Measurements from ENCODE around the gene FAM20C.

The FAM20C gene

GRCh38 chr7:302054-302992, 110.0 kb downstream of the FAM20C start:
- no peak for DNase-seq (ENCODE audit: low read depth in 2 of 2)

- DNase-seq (ENCODE audit: low read depth in 2 of 2), result no peak
These were observed 111.1 kb downstream of the FAM20C start for GRCh38 chr7:303425-303824.

GRCh38 chr7:303884-304573, 111.7 kb downstream of the FAM20C start:
- DNase-seq (ENCODE audit: low read depth in 2 of 2), result no peak

- no peak for DNase-seq (ENCODE audit: low read depth in 2 of 2)
These were observed 112.4 kb downstream of the FAM20C start for GRCh38 chr7:304574-305409.

- DNase-seq (ENCODE audit: low read depth in 2 of 2), result no peak
These were observed 113.2 kb downstream of the FAM20C start for GRCh38 chr7:305410-306151.

GRCh38 chr7:307970-308369, 115.6 kb downstream of the FAM20C start:
- DNase-seq (ENCODE audit: low read depth in 2 of 2), result no peak

GRCh38 chr7:309586-310228, 117.3 kb downstream of the FAM20C start:
- DNase-seq (ENCODE audit: low read depth in 2 of 2), result no peak

Data from stimulated activated CD4-positive, alpha-beta T cell treated with anti-CD3 and anti-CD28 coated beads, Interleukin-12 subunit alpha, Interleukin-12 subunit beta, amount 100 ng/mL, for 24 hours (primary cell).